C4-2B (cell line): ENCODE results near the gene NAALAD2.

Experiments used
- CTCF ChIP-seq: fragments of 450-650 bp; conservative IDR thresholded peaks from 2 replicates; pipeline ENCODE4 v1.5.1; 2017; ENCODE audit warnings: mild to moderate bottlenecking
- ZFX ChIP-seq: fragments of 450-650 bp; IDR thresholded peaks from 2 replicates; pipeline ENCODE4 v1.6.1; 2017

- TF ChIP-seq CTCF (peak; percentile 56), ZFX (no peak)
Measured at GRCh38 chr11:90113541-90113940, 20.9 kb upstream of the NAALAD2 start.
